IMR-90 (cell line): ENCODE measurements around the gene GH1. TPM values are rescaled to one million over a fixed set of nuclear protein-coding genes. Genes with fewer than 3 reads are reported as not detected.
"Not testable (repeated sequence)": the region's sequence is repeated elsewhere in the genome, so short reads cannot be mapped to it uniquely, and the experiment has no call there.

Experiments
- ATAC-seq: fragments of 200-7000 bp; cut with Tn5 transposase; 2 replicates; pipeline ENCODE4 v1.9.1; 2020; ENCODE audit warnings: low read depth, mild to moderate bottlenecking, moderate library complexity
- BruUV-seq: library from RNA; stranded (reverse); fragments of 400-500 nt; replicated peaks from 2 replicates; lab custom pipeline; 2021; lab: Mats Ljungman, UMichigan
- CTCF ChIA-PET: fragments of 300-600 bp; formaldehyde crosslinking; extraction: SDS; loops from one replicate; lab custom pipeline; 2021; ENCODE audit warnings: antibody characterized with exemption; lab: Yijun Ruan, JAX
- POLR2A ChIA-PET: fragments of 300-600 bp; sonication (Branson Sonifier 250); formaldehyde crosslinking; loops from one replicate; lab custom pipeline; 2022; ENCODE audit warnings: antibody characterized with exemption; ENCODE audit not compliant: unreplicated experiment; lab: Charles Lee
- DNase-seq: peaks from one replicate; pipeline ENCODE4 v3.0.0; 2013
- H2AFZ ChIP-seq: replicated peaks from 2 replicates; pipeline ENCODE3; 2013; ENCODE audit warnings: low read length, mild to moderate bottlenecking; ENCODE audit not compliant: poor library complexity
- H2AK5ac ChIP-seq: 2 replicates; pipeline ENCODE4 v1.6.1; 2013; ENCODE audit warnings: low read depth, low read length, inconsistent platforms
- H2AK9ac ChIP-seq: replicated peaks from 2 replicates; pipeline ENCODE3; 2013; ENCODE audit warnings: mild to moderate bottlenecking, low read depth, low read length, moderate library complexity; ENCODE audit not compliant: poor library complexity
- H2BK120ac ChIP-seq: 2 replicates; pipeline ENCODE4 v1.6.1; 2013; ENCODE audit warnings: low read depth, low read length, inconsistent platforms
- H2BK15ac ChIP-seq: 3 replicates; pipeline ENCODE4 v1.6.1; 2013; ENCODE audit warnings: low read depth, low read length, inconsistent platforms
- H2BK20ac ChIP-seq: 2 replicates; pipeline ENCODE4 v1.6.1; 2013; ENCODE audit warnings: low read depth, mild to moderate bottlenecking, inconsistent platforms, low read length, moderate library complexity
- H2BK5ac ChIP-seq: 2 replicates; pipeline ENCODE4 v1.6.1; 2013; ENCODE audit warnings: mild to moderate bottlenecking, low read depth, low read length, inconsistent platforms; ENCODE audit not compliant: poor library complexity, severe bottlenecking
- H3K14ac ChIP-seq: replicated peaks from 2 replicates; pipeline ENCODE4 v1.6.1; 2013; ENCODE audit warnings: low read depth, low read length, inconsistent platforms
- H3K18ac ChIP-seq: 2 replicates; pipeline ENCODE4 v1.6.1; 2013; ENCODE audit warnings: low read depth, low read length, control low read depth
- H3K23ac ChIP-seq: 2 replicates; pipeline ENCODE4 v1.6.1; 2013; ENCODE audit warnings: low read depth, low read length, inconsistent platforms
- H3K27ac ChIP-seq: 2 replicates; pipeline ENCODE4 v1.5.1; 2013; ENCODE audit warnings: mild to moderate bottlenecking, control low read depth, low read length; ENCODE audit not compliant: insufficient read depth
- H3K27me3 ChIP-seq: 2 replicates; pipeline ENCODE4 v1.6.1; 2013; ENCODE audit warnings: low read length; ENCODE audit not compliant: control insufficient read depth, insufficient read depth
- H3K36me3 ChIP-seq: 2 replicates; pipeline ENCODE4 v1.6.1; 2013; ENCODE audit warnings: low read length, mixed read lengths; ENCODE audit not compliant: control insufficient read depth, insufficient read depth
- H3K4ac ChIP-seq: 2 replicates; pipeline ENCODE4 v1.6.1; 2013; ENCODE audit warnings: low read depth, low read length, inconsistent platforms
- H3K4me1 ChIP-seq: 2 replicates; pipeline ENCODE4 v1.6.1; 2013; ENCODE audit warnings: low read length, mixed read lengths; ENCODE audit not compliant: control insufficient read depth, insufficient read depth
- H3K4me2 ChIP-seq: 2 replicates; pipeline ENCODE4 v1.6.1; 2013; ENCODE audit warnings: low read depth, mild to moderate bottlenecking, control low read depth, low read length, moderate library complexity
- H3K4me3 ChIP-seq: 2 replicates; pipeline ENCODE4 v1.5.1; 2013; ENCODE audit warnings: low read depth, mild to moderate bottlenecking, control low read depth, low read length, moderate library complexity; ENCODE audit not compliant: insufficient read depth
- H3K56ac ChIP-seq: 2 replicates; pipeline ENCODE4 v1.6.1; 2013; ENCODE audit warnings: low read length, inconsistent platforms; ENCODE audit not compliant: insufficient read depth; ENCODE audit errors: extremely low read depth
- H3K79me1 ChIP-seq, 2 experiments: 2 replicates each; pipeline ENCODE4 v1.6.1; 2013; ENCODE audit warnings: low read length in 2 of 2, inconsistent platforms in 1 of 2, low read depth in 1 of 2
- H3K9ac ChIP-seq: 2 replicates; pipeline ENCODE4 v1.6.1; 2013; ENCODE audit warnings: low read depth, low read length, control low read depth
- H3K9me1 ChIP-seq: 2 replicates; pipeline ENCODE4 v1.6.1; 2013; ENCODE audit warnings: low read length, inconsistent platforms; ENCODE audit not compliant: insufficient read depth
- H3K9me3 ChIP-seq: 2 replicates; pipeline ENCODE4 v1.6.1; 2013; ENCODE audit warnings: low read length; ENCODE audit not compliant: control insufficient read depth, insufficient read depth
- H4K20me1 ChIP-seq: 2 replicates; pipeline ENCODE4 v1.6.1; 2013; ENCODE audit warnings: low read length, inconsistent platforms; ENCODE audit not compliant: insufficient read depth
- H4K5ac ChIP-seq: 2 replicates; pipeline ENCODE4 v1.6.1; 2013; ENCODE audit warnings: mild to moderate bottlenecking, low read depth, low read length, control low read depth
- H4K8ac ChIP-seq, 2 experiments: 2 replicates each; pipeline ENCODE4 v1.6.1; 2013; ENCODE audit warnings: low read depth in 2 of 2, low read length in 2 of 2, control low read depth in 1 of 2, inconsistent platforms in 1 of 2
- H4K91ac ChIP-seq: 2 replicates; pipeline ENCODE4 v1.6.1; 2013; ENCODE audit warnings: low read depth, low read length, inconsistent platforms; ENCODE audit not compliant: insufficient read depth
- WGBS, 2 experiments: methylation state at CpG; one replicate each; pipeline versions ENCODE4 v1.1.5 to v1.1.7; 2013; ENCODE audit warnings: missing lambda C conversion rate in 2 of 2; ENCODE audit not compliant: insufficient read length in 1 of 2; ENCODE audit errors: extremely low coverage in 2 of 2; 5-methylcytosine and 5-hydroxymethylcytosine counted together
- dilution Hi-C: fragments of 300-500 bp; cut with HindIII; formaldehyde crosslinking; loops from one replicate; pipeline ENCODE4 v1.14.3; 2018; ENCODE audit warnings: low sequenced_read_pairs; ENCODE audit not compliant: unreplicated experiment
- in situ Hi-C: fragments of 300-500 bp; cut with MboI; formaldehyde crosslinking; loops from 3 replicates; pipeline ENCODE4 v1.14.3; 2019; ENCODE audit warnings: low sequenced_read_pairs, inconsistent platforms, mixed read lengths
- intact Hi-C: fragments of 100-400 bp; cut with micrococcal nuclease; formaldehyde crosslinking; loops from 2 replicates; pipeline ENCODE4 v1.10.0; 2022
- polyA plus RNA-seq, 3 experiments: library from polyadenylated mRNA; depleted of rRNA; stranded (reverse); fragments of >200 nt; gene quantifications; 2 replicates each; pipeline ENCODE4 v1.2.3, GENCODE V29; 2012; ENCODE audit warnings: low replicate concordance in 1 of 3
- total RNA-seq: library from RNA; depleted of rRNA; stranded (reverse); fragments of >200 nt; gene quantifications from 2 replicates; pipeline ENCODE4 v1.2.3, GENCODE V29; 2012

Gene GH1
- total and polyA plus RNA-seq, 2 of the 4 experiments (the other 2 are of a cell fraction) = not detected

DNA sequence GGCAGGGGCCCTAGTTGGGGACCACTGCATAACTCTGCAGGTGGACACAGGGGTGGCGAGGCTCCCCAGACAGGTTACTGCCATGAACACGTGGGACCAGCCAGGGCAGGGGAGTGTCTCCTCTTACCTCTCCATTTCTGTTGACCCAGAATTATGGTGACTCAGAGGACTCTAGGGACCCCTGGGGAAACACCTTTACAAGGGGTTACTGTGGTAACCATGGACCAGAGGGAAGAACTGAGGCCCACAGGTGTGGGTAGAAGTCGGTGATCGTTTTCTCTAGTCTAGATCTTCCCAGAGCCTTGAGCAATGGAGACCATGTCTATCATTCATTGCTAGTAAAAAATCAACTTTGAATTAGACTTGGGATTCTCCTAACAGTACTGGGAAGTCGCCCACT, 2.1 kb upstream of the GH1 start:
- DNase-seq = not testable (repeated sequence)
- no CpG with 5 or more reads among the region's 5 CpGs for WGBS, 2 experiments

DNA sequence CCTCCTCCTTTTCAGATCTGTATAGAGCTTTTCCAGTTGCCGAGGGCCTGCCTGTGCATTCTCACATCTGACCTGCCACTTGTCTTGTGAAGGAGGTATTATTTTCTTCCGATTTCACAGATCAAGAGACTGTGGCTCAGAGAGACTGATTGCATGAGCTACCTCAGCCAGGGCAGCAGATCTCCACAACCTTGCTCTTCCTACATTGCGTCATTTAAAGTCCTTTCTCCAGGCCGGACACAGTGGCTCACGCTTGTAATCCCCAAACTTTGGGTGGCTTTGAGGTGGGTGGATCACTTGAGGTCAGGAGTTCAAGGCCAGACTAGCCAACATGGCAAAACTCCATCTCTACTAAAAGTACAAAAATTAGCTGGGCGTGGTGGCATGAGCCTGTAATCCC, 1.4 kb upstream of the GH1 start:
- CTCF ChIA-PET = interaction anchor here (1.0 to 2.7 kb wide), 10 partner anchors 9 to 214 kb away, joined by 3 to 21 read pairs (median 6); partner anchors contain the start of gene ICAM2
- H4K91ac ChIP-seq, H4K5ac ChIP-seq, H3K56ac ChIP-seq, H3K23ac ChIP-seq, DNase-seq, H3K4ac ChIP-seq, H2AK5ac ChIP-seq, H2BK15ac ChIP-seq, H3K9ac ChIP-seq, H2BK120ac ChIP-seq, H3K4me1 ChIP-seq, H4K8ac ChIP-seq, H3K14ac ChIP-seq, in situ Hi-C loops, ATAC-seq, H3K4me3 ChIP-seq, H3K4me2 ChIP-seq, H3K36me3 ChIP-seq, H4K20me1 ChIP-seq, BruUV-seq, H2AK9ac ChIP-seq, intact Hi-C loops, H3K27ac ChIP-seq, dilution Hi-C loops, H3K79me1 ChIP-seq, H2AFZ ChIP-seq, H3K9me3 ChIP-seq, H2BK20ac ChIP-seq, H3K9me1 ChIP-seq, H2BK5ac ChIP-seq, H3K18ac ChIP-seq: not testable (repeated sequence)
- peaks cover 32% of the 10 kb centered on the region for H3K27me3 ChIP-seq
- POLR2A ChIA-PET = interaction anchor here (0.9 kb wide), 1 partner anchor 110 kb away, joined by 3 read pairs; no protein-coding TSS in a partner anchor
- WGBS, 2 experiments = no CpG with 5 or more reads among the region's 6 CpGs

More for the DNA sequence above, 2.1 kb upstream of the GH1 start:
- CTCF ChIA-PET, H2AK5ac ChIP-seq, BruUV-seq, H4K91ac ChIP-seq, H3K4ac ChIP-seq, H3K23ac ChIP-seq, in situ Hi-C loops, H2AFZ ChIP-seq, H3K4me1 ChIP-seq, H4K8ac ChIP-seq, H3K4me3 ChIP-seq, H3K9ac ChIP-seq, H2BK15ac ChIP-seq, H2AK9ac ChIP-seq, H4K5ac ChIP-seq, H3K9me3 ChIP-seq, H3K4me2 ChIP-seq, H3K18ac ChIP-seq, H4K20me1 ChIP-seq, H2BK20ac ChIP-seq, ATAC-seq, H3K56ac ChIP-seq, H2BK120ac ChIP-seq, H2BK5ac ChIP-seq, dilution Hi-C loops, H3K9me1 ChIP-seq, H3K27ac ChIP-seq, H3K14ac ChIP-seq, intact Hi-C loops, H3K79me1 ChIP-seq, H3K36me3 ChIP-seq: not testable (repeated sequence)
- H3K27me3 ChIP-seq = peaks cover 28% of the 10 kb centered on the region
- POLR2A ChIA-PET = interaction anchor here (0.9 kb wide), 1 partner anchor 109 kb away, joined by 3 read pairs; no protein-coding TSS in a partner anchor
